ENCODE data around the gene QSOX2. TPM values are rescaled to one million over a fixed set of nuclear protein-coding genes. Genes with fewer than 3 reads are reported as not detected.

Gene QSOX2
- total and polyA plus RNA-seq, 2 experiments from 2014 or later: 9.2 to 29.2 TPM

DNA sequence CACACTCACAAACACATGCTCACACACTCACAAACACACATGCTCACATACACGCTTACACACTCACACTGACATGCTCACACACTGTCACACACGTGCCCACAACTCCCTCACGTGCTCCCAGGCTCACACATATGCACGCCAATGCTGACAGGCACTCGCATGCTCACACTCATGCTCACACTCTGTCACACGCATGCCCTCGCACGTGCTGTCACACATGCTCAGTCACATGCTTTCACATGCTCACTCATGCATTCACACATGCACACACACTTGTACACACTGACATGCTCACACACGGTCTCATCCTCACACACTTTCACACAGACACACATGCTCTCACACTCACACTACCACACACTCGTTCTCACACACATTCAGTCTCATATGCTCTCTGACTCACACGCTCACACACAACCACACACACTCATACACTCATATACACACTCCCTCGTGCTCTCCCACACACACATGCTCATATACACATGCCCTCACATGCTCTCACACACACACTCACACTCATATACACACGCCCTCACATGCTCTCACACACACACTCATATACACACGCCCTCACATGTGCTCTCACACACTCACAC lies 48.0 kb upstream of the QSOX2 start (continued):
- TF ChIP-seq, protein P1, sequence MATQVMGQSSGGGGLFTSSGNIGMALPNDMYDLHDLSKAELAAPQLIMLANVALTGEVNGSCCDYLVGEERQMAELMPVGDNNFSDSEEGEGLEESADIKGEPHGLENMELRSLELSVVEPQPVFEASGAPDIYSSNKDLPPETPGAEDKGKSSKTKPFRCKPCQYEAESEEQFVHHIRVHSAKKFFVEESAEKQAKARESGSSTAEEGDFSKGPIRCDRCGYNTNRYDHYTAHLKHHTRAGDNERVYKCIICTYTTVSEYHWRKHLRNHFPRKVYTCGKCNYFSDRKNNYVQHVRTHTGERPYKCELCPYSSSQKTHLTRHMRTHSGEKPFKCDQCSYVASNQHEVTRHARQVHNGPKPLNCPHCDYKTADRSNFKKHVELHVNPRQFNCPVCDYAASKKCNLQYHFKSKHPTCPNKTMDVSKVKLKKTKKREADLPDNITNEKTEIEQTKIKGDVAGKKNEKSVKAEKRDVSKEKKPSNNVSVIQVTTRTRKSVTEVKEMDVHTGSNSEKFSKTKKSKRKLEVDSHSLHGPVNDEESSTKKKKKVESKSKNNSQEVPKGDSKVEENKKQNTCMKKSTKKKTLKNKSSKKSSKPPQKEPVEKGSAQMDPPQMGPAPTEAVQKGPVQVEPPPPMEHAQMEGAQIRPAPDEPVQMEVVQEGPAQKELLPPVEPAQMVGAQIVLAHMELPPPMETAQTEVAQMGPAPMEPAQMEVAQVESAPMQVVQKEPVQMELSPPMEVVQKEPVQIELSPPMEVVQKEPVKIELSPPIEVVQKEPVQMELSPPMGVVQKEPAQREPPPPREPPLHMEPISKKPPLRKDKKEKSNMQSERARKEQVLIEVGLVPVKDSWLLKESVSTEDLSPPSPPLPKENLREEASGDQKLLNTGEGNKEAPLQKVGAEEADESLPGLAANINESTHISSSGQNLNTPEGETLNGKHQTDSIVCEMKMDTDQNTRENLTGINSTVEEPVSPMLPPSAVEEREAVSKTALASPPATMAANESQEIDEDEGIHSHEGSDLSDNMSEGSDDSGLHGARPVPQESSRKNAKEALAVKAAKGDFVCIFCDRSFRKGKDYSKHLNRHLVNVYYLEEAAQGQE (IDR thresholded peaks at IDR 0.05; ENCODE audit: unreplicated experiment): no peak
- TF ChIP-seq EZH2 (IDR thresholded peaks at IDR 0.05; ENCODE audit: low read depth, unreplicated experiment) (no peak), CREB1 (CRISPR knock-in tag; IDR thresholded peaks at IDR 0.05; ENCODE audit: low read depth) (no peak), ZNF331 (CRISPR knock-in tag; IDR thresholded peaks at IDR 0.05; ENCODE audit: low read depth) (no peak), NANOG (IDR thresholded peaks at IDR 0.05; ENCODE audit: borderline replicate concordance) (no peak), POLR2AphosphoS5 (IDR thresholded peaks at IDR 0.05; ENCODE audit: low read depth) (no peak), JUNB (IDR thresholded peaks at IDR 0.05; ENCODE audit: unreplicated experiment) (no peak)
- TF ChIP-seq, protein P2, sequence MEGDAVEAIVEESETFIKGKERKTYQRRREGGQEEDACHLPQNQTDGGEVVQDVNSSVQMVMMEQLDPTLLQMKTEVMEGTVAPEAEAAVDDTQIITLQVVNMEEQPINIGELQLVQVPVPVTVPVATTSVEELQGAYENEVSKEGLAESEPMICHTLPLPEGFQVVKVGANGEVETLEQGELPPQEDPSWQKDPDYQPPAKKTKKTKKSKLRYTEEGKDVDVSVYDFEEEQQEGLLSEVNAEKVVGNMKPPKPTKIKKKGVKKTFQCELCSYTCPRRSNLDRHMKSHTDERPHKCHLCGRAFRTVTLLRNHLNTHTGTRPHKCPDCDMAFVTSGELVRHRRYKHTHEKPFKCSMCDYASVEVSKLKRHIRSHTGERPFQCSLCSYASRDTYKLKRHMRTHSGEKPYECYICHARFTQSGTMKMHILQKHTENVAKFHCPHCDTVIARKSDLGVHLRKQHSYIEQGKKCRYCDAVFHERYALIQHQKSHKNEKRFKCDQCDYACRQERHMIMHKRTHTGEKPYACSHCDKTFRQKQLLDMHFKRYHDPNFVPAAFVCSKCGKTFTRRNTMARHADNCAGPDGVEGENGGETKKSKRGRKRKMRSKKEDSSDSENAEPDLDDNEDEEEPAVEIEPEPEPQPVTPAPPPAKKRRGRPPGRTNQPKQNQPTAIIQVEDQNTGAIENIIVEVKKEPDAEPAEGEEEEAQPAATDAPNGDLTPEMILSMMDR (conservative IDR thresholded peaks at IDR 0.05; ENCODE audit: low read depth in 2 of 2): no peak

DNA sequence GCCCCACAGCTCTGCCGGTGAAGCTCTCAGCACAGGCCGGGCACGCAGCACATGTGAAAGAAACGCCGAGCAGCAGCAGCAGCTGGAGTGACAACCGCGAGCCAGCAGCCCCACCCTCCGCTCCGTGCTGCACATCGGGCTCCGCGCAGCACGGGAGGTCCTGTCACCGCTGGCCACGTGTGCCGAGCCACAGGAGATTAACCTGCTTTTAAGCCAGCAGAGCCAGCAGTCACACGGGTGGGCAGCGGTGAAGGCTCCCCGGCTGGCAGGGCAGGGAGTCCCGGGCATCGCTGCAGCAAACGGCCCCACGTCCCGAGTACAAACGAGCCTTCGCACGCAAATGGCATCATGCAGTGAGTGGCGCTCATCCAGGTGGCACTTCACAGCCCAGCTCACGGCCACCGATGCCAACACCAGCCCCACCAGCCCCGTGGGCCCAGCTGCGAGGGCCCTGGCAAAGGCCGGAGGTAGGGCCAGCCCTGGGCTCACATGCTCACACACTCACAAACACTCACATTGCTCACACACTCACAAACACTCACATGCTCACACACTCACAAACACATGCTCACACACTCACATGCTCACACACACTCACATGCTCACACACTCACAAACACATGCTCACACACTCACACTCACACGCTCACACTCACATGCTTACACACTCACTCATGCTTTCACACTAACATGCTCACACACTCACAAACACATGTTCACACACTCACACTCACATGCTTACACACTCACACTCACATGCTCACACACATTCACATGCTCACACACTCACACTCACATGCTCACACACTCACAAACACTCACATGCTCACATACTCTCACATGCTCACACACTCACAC lies 47.2 kb upstream of the QSOX2 start:
- Histone ChIP-seq H3K4me3 (no peak overlapping the region), H3K27me3 (ENCODE audit: insufficient read depth) (no peaks in the 10 kb centered on the region), H3K36me3 (ENCODE audit: insufficient read depth) (no peaks in the 10 kb centered on the region), H3K79me2 (replicated peaks; ENCODE audit: insufficient read depth) (no peaks in the 10 kb centered on the region), H3F3A (replicated peaks; ENCODE audit: low read depth) (peaks cover 11% of the 10 kb centered on the region; the same call in 1 of the 2 replicates), H3K4me2 (no peak overlapping the region), H3K4me1 (ENCODE audit: insufficient read depth) (no peaks in the 10 kb centered on the region), H3K9me2 (ENCODE audit: insufficient read depth) (no peaks in the 10 kb centered on the region), H3K27ac (ENCODE audit: low read depth) (no peak overlapping the region), H4K20me1 (replicated peaks; ENCODE audit: insufficient read depth) (no peaks in the 10 kb centered on the region), H2AFZ (no peak overlapping the region)
- H3K9me3 Mint-ChIP-seq: no peaks in the 10 kb centered on the region
- peaks cover 3% of the 10 kb centered on the region for H3K27me3 Mint-ChIP-seq (ENCODE audit: insufficient read depth, low read depth, poor library complexity)
- no peak overlapping the region for H3K4me3 Mint-ChIP-seq
- H3K36me3 Mint-ChIP-seq (ENCODE audit: low read depth): no peaks in the 10 kb centered on the region
- H3K27ac Mint-ChIP-seq: no peak overlapping the region
- ATAC-seq (no peak), DNase-seq (ENCODE audit: low spot score) (no peak)
- H3K4me1 Mint-ChIP-seq: no peaks in the 10 kb centered on the region
- TF ChIP-seq, protein P3, sequence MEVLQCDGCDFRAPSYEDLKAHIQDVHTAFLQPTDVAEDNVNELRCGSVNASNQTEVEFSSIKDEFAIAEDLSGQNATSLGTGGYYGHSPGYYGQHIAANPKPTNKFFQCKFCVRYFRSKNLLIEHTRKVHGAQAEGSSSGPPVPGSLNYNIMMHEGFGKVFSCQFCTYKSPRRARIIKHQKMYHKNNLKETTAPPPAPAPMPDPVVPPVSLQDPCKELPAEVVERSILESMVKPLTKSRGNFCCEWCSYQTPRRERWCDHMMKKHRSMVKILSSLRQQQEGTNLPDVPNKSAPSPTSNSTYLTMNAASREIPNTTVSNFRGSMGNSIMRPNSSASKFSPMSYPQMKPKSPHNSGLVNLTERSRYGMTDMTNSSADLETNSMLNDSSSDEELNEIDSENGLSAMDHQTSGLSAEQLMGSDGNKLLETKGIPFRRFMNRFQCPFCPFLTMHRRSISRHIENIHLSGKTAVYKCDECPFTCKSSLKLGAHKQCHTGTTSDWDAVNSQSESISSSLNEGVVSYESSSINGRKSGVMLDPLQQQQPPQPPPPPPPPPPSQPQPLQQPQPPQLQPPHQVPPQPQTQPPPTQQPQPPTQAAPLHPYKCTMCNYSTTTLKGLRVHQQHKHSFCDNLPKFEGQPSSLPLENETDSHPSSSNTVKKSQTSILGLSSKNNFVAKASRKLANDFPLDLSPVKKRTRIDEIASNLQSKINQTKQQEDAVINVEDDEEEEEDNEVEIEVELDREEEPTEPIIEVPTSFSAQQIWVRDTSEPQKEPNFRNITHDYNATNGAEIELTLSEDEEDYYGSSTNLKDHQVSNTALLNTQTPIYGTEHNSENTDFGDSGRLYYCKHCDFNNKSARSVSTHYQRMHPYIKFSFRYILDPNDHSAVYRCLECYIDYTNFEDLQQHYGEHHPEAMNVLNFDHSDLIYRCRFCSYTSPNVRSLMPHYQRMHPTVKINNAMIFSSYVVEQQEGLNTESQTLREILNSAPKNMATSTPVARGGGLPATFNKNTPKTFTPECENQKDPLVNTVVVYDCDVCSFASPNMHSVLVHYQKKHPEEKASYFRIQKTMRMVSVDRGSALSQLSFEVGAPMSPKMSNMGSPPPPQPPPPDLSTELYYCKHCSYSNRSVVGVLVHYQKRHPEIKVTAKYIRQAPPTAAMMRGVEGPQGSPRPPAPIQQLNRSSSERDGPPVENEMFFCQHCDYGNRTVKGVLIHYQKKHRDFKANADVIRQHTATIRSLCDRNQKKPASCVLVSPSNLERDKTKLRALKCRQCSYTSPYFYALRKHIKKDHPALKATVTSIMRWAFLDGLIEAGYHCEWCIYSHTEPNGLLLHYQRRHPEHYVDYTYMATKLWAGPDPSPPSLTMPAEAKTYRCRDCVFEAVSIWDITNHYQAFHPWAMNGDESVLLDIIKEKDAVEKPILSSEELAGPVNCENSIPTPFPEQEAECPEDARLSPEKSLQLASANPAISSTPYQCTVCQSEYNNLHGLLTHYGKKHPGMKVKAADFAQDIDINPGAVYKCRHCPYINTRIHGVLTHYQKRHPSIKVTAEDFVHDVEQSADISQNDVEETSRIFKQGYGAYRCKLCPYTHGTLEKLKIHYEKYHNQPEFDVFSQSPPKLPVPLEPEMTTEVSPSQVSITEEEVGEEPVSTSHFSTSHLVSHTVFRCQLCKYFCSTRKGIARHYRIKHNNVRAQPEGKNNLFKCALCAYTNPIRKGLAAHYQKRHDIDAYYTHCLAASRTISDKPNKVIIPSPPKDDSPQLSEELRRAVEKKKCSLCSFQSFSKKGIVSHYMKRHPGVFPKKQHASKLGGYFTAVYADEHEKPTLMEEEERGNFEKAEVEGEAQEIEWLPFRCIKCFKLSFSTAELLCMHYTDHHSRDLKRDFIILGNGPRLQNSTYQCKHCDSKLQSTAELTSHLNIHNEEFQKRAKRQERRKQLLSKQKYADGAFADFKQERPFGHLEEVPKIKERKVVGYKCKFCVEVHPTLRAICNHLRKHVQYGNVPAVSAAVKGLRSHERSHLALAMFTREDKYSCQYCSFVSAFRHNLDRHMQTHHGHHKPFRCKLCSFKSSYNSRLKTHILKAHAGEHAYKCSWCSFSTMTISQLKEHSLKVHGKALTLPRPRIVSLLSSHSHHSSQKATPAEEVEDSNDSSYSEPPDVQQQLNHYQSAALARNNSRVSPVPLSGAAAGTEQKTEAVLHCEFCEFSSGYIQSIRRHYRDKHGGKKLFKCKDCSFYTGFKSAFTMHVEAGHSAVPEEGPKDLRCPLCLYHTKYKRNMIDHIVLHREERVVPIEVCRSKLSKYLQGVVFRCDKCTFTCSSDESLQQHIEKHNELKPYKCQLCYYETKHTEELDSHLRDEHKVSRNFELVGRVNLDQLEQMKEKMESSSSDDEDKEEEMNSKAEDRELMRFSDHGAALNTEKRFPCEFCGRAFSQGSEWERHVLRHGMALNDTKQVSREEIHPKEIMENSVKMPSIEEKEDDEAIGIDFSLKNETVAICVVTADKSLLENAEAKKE (CRISPR knock-in tag; IDR thresholded peaks at IDR 0.05): no peak
- TF ChIP-seq ZNF114 (CRISPR knock-in tag; IDR thresholded peaks at IDR 0.05): no peak
